Measurements from ENCODE around the gene MYCBPAP.

The MYCBPAP gene

GRCh38 chr17:50507871-50508572 is at the start of gene MYCBPAP:
TSS of gene MYCBPAP (plus strand) at chr17:50508439. CDS start at chr17:50508675, 236 bp downstream.
- peak; percentile 67 to 83 for DNase-seq

- no peak for DNase-seq
Measured at GRCh38 chr17:50458701-50459676, 49.2 kb upstream of the MYCBPAP start.

GRCh38 chr17:50459756-50460155 is 48.5 kb upstream of the MYCBPAP start:
- DNase-seq: no peak

GRCh38 chr17:50460831-50461526 is 47.3 kb upstream of the MYCBPAP start:
- no peak for DNase-seq

GRCh38 chr17:50461550-50462132 is 46.6 kb upstream of the MYCBPAP start:
- DNase-seq: no peak

GRCh38 chr17:50462446-50462845 is 45.8 kb upstream of the MYCBPAP start:
- no peak for DNase-seq

- no peak for DNase-seq
Measured at GRCh38 chr17:50464121-50464520, 44.1 kb upstream of the MYCBPAP start.

GRCh38 chr17:50464736-50465135 is 43.5 kb upstream of the MYCBPAP start:
- DNase-seq: no peak

- no peak for DNase-seq
Measured at GRCh38 chr17:50465171-50465570, 43.1 kb upstream of the MYCBPAP start.

GRCh38 chr17:50465635-50466034 is 42.6 kb upstream of the MYCBPAP start:
- no peak for DNase-seq

GRCh38 chr17:50466371-50467113 is 41.7 kb upstream of the MYCBPAP start:
- DNase-seq: no peak

- no peak for DNase-seq
Measured at GRCh38 chr17:50467114-50467854, 41.0 kb upstream of the MYCBPAP start.

GRCh38 chr17:50467855-50468303 is 40.4 kb upstream of the MYCBPAP start:
- no peak for DNase-seq

- no peak for DNase-seq
Measured at GRCh38 chr17:50468304-50469207, 39.7 kb upstream of the MYCBPAP start, which contains the start of gene CHAD. TSS of gene CHAD (minus strand) at chr17:50468880. CDS start at chr17:50468813, 67 bp downstream.

GRCh38 chr17:50469208-50469605 is 39.0 kb upstream of the MYCBPAP start:
- no peak for DNase-seq

GRCh38 chr17:50469671-50470305 is 38.5 kb upstream of the MYCBPAP start:
- DNase-seq: no peak

- DNase-seq: no peak
Measured at GRCh38 chr17:50470426-50470825, 37.8 kb upstream of the MYCBPAP start.

- no peak for DNase-seq
Measured at GRCh38 chr17:50471009-50471905, 37.0 kb upstream of the MYCBPAP start.
